ENCODE data around the gene TWIST2. TPM values are rescaled to one million over a fixed set of nuclear protein-coding genes. Genes with fewer than 3 reads are reported as not detected.

TWIST2 gene
- polyA plus RNA-seq, 1 donor from 2014 or later = not detected

GRCh38 chr2:238854699-238855229 is 6.9 kb downstream of the TWIST2 start:
- no peaks in the 10 kb centered on the region for H3K9me2 ChIP-seq (ENCODE audit: insufficient read depth, low read length)
- H3K4me3 ChIP-seq (ENCODE audit: low read length) = no peak overlapping the region
- no peaks in the 10 kb centered on the region for H3K36me3 ChIP-seq (ENCODE audit: insufficient read depth, low read length)
- no peaks in the 10 kb centered on the region for H4K20me1 ChIP-seq (ENCODE audit: insufficient read depth)
- H3K4me2 ChIP-seq (ENCODE audit: low read length) = no peak overlapping the region
- peaks cover 24% of the 10 kb centered on the region for H3K27me3 ChIP-seq (ENCODE audit: insufficient read depth, low read depth, low read length)
- no peaks in the 10 kb centered on the region for H3F3A ChIP-seq (ENCODE audit: insufficient read depth, low read length, poor library complexity, severe bottlenecking)
- no peak for TF ChIP-seq EP300 (conservative IDR thresholded peaks at IDR 0.05; ENCODE audit: poor library complexity, severe bottlenecking)
- no peaks in the 10 kb centered on the region for H3K79me2 ChIP-seq (replicated peaks; ENCODE audit: insufficient read depth, low read length)
- H3K9ac ChIP-seq (ENCODE audit: low read length) = no peak overlapping the region
- no peaks in the 10 kb centered on the region for H3K9me3 ChIP-seq (ENCODE audit: low read length)
- no peak overlapping the region for H2AFZ ChIP-seq (ENCODE audit: low read depth, low read length)
- no peak overlapping the region for H3K27ac ChIP-seq (ENCODE audit: low read length)

- Histone ChIP-seq H3K27me3 (ENCODE audit: insufficient read depth, low read depth, low read length) (peaks cover 19% of the 10 kb centered on the region), H3K4me3 (ENCODE audit: low read length) (no peak overlapping the region), H3K9me3 (ENCODE audit: low read length) (no peaks in the 10 kb centered on the region), H3K36me3 (ENCODE audit: insufficient read depth, low read length) (no peaks in the 10 kb centered on the region), H4K20me1 (ENCODE audit: insufficient read depth) (no peaks in the 10 kb centered on the region), H3K27ac (ENCODE audit: low read length) (no peak overlapping the region), H2AFZ (ENCODE audit: low read depth, low read length) (no peak overlapping the region), H3F3A (ENCODE audit: insufficient read depth, low read length, poor library complexity, severe bottlenecking) (no peaks in the 10 kb centered on the region), H3K79me2 (replicated peaks; ENCODE audit: insufficient read depth, low read length) (no peaks in the 10 kb centered on the region), H3K4me2 (ENCODE audit: low read length) (no peak overlapping the region), H3K9ac (ENCODE audit: low read length) (no peak overlapping the region), H3K9me2 (ENCODE audit: insufficient read depth, low read length) (no peaks in the 10 kb centered on the region)
- TF ChIP-seq TAF1 (IDR thresholded peaks at IDR 0.05; ENCODE audit: low read depth) (no peak), SMC3 (conservative IDR thresholded peaks at IDR 0.05; ENCODE audit: poor library complexity) (no peak), CTCF (IDR thresholded peaks at IDR 0.05; ENCODE audit: poor library complexity, severe bottlenecking) (no peak), MXI1 (conservative IDR thresholded peaks at IDR 0.05; ENCODE audit: poor library complexity, severe bottlenecking) (no peak), POLR2AphosphoS5 (IDR thresholded peaks at IDR 0.05) (no peak), REST (IDR thresholded peaks at IDR 0.05; ENCODE audit: borderline replicate concordance) (no peak)
These were observed 7.4 kb downstream of the TWIST2 start for GRCh38 chr2:238855299-238855698.

DNA sequence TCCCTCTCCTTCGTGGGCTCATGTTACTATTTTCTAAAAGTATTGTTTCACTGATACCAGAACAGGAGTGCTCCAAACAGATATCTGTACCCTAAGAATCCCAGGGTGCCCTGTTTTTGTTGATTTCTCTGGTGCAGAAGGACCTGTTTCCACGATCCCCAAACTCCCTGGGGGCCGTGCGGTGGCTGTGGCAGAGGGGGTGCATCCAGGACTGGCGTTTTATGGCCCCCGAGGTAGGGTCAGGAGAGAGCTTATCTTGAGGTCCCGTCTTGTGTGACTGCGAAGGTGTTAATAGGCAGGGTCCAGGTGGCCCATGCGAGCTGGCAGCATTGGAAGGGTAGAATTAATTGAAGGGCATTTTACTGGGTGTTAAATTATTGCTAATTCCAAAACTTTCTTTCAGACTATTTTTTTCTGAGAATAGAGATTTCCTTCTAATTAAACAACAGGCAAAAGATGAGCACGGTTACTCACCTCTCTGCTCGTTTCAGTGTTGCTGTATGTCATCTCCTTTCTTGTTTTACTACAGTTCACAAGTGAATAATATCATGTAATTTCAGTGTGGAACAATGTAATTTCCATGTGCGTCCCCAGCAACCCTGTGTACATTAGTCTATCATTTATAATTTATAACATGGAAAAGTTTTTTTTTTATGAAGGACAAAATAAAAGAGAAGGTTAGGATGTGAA is 8.2 kb downstream of the TWIST2 start:
- H3K9me3 ChIP-seq (ENCODE audit: low read length) = no peaks in the 10 kb centered on the region
- no peak overlapping the region for H2AFZ ChIP-seq (ENCODE audit: low read depth, low read length)
- no peak overlapping the region for H3K4me3 ChIP-seq (ENCODE audit: low read length)
- H3K4me2 ChIP-seq (ENCODE audit: low read length) = no peak overlapping the region
- no peaks in the 10 kb centered on the region for H3K36me3 ChIP-seq (ENCODE audit: insufficient read depth, low read length)
- peaks cover 12% of the 10 kb centered on the region for H3K27me3 ChIP-seq (ENCODE audit: insufficient read depth, low read depth, low read length)
- H3K79me2 ChIP-seq (replicated peaks; ENCODE audit: insufficient read depth, low read length) = no peaks in the 10 kb centered on the region
- no peaks in the 10 kb centered on the region for H3F3A ChIP-seq (ENCODE audit: insufficient read depth, low read length, poor library complexity, severe bottlenecking)
- TF ChIP-seq REST (IDR thresholded peaks at IDR 0.05; ENCODE audit: borderline replicate concordance) (no peak), SMC3 (conservative IDR thresholded peaks at IDR 0.05; ENCODE audit: poor library complexity) (no peak), CTCF (IDR thresholded peaks at IDR 0.05; ENCODE audit: poor library complexity, severe bottlenecking) (no peak), MXI1 (conservative IDR thresholded peaks at IDR 0.05; ENCODE audit: poor library complexity, severe bottlenecking) (no peak), RAD21 (conservative IDR thresholded peaks at IDR 0.05) (no peak), TAF1 (IDR thresholded peaks at IDR 0.05; ENCODE audit: low read depth) (no peak), EZH2 (IDR thresholded peaks at IDR 0.05; ENCODE audit: borderline replicate concordance, insufficient read depth, low read length, poor library complexity, severe bottlenecking) (no peak), EP300 (conservative IDR thresholded peaks at IDR 0.05; ENCODE audit: poor library complexity, severe bottlenecking) (no peak), POLR2AphosphoS5 (IDR thresholded peaks at IDR 0.05) (no peak)
- H3K9me2 ChIP-seq (ENCODE audit: insufficient read depth, low read length) = no peaks in the 10 kb centered on the region
- no peak overlapping the region for H3K9ac ChIP-seq (ENCODE audit: low read length)
- no peaks in the 10 kb centered on the region for H4K20me1 ChIP-seq (ENCODE audit: insufficient read depth)
- no peak overlapping the region for H3K27ac ChIP-seq (ENCODE audit: low read length)

All from neural cell (in vitro differentiated cells).